ENCODE data around the gene SHISAL1. TPM values are rescaled to one million over a fixed set of nuclear protein-coding genes. Genes with fewer than 3 reads are reported as not detected.

Gene SHISAL1
- total RNA-seq, 4 donors from 2014 or later: 0.17 to 0.89 (median 0.22) TPM

DNA sequence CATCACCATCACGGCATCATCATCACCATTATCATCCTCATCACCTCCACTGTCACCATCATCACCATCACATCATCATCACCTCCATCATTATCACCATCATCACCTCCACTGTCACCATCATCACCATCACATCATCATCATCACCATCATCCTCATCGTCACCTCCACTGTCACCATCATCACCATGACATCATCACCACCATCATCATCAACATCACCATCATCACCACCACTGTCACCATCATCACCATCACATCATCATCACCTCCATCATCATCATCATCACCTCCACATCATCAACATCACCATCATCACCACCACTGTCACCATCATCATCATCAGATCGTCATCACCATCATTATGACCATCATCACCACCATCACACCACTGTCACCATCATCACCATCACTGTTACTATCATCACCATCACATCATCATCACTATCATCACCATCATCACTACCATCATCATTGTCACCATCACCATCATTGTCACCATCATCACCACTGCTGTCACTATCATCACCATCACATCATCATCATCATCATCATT is 99.2 kb downstream of the SHISAL1 start:
- Histone ChIP-seq H3K4me3 (no peak overlapping the region), H3K9me3 (peaks cover 5% of the 10 kb centered on the region), H3K27me3 (peaks cover 4% of the 10 kb centered on the region), H3K4me1 (peaks cover 5% of the 10 kb centered on the region), H3K36me3 (no peaks in the 10 kb centered on the region), H3K27ac (no peak overlapping the region)
- TF ChIP-seq, protein P1, sequence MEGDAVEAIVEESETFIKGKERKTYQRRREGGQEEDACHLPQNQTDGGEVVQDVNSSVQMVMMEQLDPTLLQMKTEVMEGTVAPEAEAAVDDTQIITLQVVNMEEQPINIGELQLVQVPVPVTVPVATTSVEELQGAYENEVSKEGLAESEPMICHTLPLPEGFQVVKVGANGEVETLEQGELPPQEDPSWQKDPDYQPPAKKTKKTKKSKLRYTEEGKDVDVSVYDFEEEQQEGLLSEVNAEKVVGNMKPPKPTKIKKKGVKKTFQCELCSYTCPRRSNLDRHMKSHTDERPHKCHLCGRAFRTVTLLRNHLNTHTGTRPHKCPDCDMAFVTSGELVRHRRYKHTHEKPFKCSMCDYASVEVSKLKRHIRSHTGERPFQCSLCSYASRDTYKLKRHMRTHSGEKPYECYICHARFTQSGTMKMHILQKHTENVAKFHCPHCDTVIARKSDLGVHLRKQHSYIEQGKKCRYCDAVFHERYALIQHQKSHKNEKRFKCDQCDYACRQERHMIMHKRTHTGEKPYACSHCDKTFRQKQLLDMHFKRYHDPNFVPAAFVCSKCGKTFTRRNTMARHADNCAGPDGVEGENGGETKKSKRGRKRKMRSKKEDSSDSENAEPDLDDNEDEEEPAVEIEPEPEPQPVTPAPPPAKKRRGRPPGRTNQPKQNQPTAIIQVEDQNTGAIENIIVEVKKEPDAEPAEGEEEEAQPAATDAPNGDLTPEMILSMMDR (IDR thresholded peaks at IDR 0.05): no peak
- TF ChIP-seq POLR2A (IDR thresholded peaks at IDR 0.05) (no peak), EP300 (IDR thresholded peaks at IDR 0.05) (no peak), POLR2AphosphoS5 (IDR thresholded peaks at IDR 0.05) (no peak)
- WGBS: 91% methylated on average over 3 of the region's 3 CpGs
- no peak for DNase-seq (ENCODE audit: low spot score in 2 of 2)

DNA sequence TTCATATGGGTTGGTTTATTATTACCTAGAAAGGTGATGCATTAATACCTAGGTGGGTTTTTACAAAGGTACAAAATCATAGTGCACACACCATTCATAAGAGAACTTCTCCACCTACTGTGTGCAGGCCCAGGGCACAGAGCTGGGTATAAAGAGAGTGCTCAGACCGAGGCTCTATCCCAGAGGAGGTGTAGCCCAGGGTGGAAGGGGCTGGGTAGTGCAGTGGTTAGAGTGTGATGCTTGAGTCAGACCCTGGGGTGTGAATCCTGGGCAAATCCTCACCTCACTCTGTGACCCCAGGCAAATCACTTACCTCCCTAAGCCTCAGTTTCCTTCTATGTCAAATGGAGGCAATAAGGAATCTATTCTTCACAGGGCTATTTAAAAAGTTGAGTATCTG is 99.8 kb downstream of the SHISAL1 start:
- no peak for DNase-seq (ENCODE audit: low spot score in 2 of 2)
- 100% methylated on average over 1 of the region's 1 CpG for WGBS
- H3K4me1 ChIP-seq: peaks cover 5% of the 10 kb centered on the region
- H3K4me3 ChIP-seq: no peak overlapping the region
- TF ChIP-seq, protein P1 (IDR thresholded peaks at IDR 0.05): no peak
- TF ChIP-seq EP300 (IDR thresholded peaks at IDR 0.05): no peak
- peaks cover 4% of the 10 kb centered on the region for H3K27me3 ChIP-seq
- H3K9me3 ChIP-seq: peaks cover 5% of the 10 kb centered on the region
- no peak overlapping the region for H3K27ac ChIP-seq
- no peaks in the 10 kb centered on the region for H3K36me3 ChIP-seq

DNA sequence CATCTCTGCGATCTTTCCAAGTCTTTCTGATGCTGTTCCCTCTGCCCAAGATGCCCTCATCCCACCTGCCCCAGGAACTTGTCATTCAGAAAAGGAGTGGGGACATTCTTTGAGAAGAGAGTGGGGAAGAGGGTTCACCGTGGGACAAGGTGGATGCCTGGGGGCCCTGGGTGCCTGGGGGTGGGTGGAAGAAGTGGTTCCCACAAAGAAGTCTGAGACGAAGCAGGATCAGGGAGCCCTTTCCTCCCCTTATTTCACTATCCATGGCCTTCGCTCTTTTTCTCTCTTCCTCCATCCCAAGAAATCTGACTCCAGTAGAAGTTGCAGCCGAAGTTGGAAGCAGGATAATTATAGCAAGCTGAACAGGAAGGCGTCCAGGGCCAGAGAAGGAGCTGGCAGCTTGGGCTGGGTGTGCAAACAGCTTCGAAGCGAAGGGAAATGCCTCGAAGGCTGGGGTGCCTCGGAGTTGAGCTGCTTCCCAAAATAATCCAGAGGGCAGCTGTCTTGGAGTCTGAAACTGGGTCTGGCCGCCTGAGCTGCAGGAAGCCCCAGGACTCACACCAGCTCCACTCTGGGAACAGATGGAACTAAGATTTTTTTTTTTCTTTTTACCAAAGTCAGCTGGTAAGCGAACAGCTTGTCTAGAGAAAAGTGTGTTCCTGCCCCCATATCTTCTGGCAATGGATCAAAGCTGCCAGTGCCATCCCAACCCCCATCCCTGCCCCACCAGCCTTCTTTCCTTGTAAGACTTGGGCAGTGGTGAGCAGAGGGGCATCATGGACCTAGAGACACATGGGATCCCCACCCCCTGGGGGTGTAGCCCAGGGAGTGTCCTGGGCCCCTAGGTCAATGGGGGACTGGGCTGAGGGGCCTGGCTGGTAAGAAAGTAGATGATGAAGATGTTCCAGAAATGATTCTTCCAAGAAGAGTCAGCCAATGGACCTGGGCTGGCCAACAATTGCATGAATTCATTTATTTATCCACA is 100.5 kb downstream of the SHISAL1 start:
- H3K27ac ChIP-seq: peak overlapping the region; percentile 45
- 18% methylated on average over 12 of the region's 12 CpGs for WGBS

DNA sequence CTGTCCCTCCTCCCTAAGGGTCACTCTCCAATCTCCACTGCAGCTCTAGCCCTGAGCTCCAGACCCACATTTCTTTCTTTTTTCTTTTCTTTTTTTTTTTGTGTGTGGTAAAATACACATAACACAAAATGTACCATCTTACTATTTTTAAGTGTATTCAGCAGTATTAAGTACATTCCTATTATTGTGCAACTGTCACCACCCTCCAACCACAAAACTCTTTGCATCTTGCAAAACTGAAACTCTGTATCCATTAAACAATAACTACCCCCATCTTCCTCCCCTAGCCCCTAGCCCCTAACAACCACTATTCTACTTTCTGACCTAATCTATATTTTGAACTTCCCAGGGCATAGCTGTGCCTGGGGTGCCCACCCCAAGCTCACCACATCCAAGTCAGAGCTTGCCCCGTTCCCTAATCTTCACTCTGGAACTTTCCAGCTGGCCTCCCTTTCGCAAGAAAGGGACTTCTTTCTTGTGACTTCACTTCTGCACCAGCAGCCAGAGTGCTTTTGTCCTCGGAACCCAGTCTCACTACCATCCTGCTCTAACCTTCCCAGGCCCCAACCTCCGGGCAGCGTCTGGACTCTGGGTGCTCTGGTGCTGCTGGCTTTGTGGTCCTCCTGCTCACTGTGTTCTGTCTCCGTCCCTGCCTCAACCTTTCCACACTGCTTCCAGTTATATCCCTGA is 101.3 kb downstream of the SHISAL1 start:
- no peak for DNase-seq (ENCODE audit: low spot score in 2 of 2)
- H3K9me3 ChIP-seq: peaks cover 5% of the 10 kb centered on the region
- peaks cover 5% of the 10 kb centered on the region for H3K4me1 ChIP-seq
- no peak overlapping the region for H3K4me3 ChIP-seq
- H3K27me3 ChIP-seq: no peaks in the 10 kb centered on the region
- H3K36me3 ChIP-seq: no peaks in the 10 kb centered on the region
- H3K27ac ChIP-seq: peak overlapping the region; percentile 45
- WGBS: 50% methylated on average over 6 of the region's 6 CpGs
- TF ChIP-seq, protein P1 (IDR thresholded peaks at IDR 0.05): no peak

More for the DNA sequence above, 100.5 kb downstream of the SHISAL1 start:
- Histone ChIP-seq H3K4me1 (peaks cover 5% of the 10 kb centered on the region), H3K4me3 (no peak overlapping the region), H3K9me3 (peaks cover 5% of the 10 kb centered on the region), H3K36me3 (no peaks in the 10 kb centered on the region), H3K27me3 (peaks cover 2% of the 10 kb centered on the region)
- no peak for DNase-seq (ENCODE audit: low spot score in 2 of 2)
- no peak for TF ChIP-seq EP300 (IDR thresholded peaks at IDR 0.05)
- no peak for TF ChIP-seq POLR2AphosphoS5 (IDR thresholded peaks at IDR 0.05)
- TF ChIP-seq, protein P1 (IDR thresholded peaks at IDR 0.05): no peak
- TF ChIP-seq POLR2A (IDR thresholded peaks at IDR 0.05): no peak

DNA sequence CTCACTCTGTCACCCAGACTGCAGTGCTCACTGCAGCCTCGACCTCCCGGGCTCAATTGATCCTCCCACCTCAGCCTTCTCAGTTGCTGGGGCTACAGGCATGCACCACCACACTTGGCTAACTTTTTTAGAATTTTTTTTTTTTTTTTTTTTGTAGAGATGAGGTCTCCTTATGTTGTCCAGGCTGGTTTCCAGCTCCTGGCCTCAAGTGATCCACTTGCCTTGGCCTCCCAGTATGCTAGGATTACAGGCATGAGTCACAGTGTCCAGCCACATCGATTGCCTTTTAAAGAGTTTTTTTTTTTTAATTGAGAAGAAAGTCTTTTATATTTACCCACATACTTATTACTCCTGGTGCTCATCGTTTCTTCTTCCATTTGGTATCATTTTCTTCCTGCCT is 102.0 kb downstream of the SHISAL1 start:
- H3K36me3 ChIP-seq: no peaks in the 10 kb centered on the region
- H3K4me1 ChIP-seq: peaks cover 5% of the 10 kb centered on the region
- H3K27ac ChIP-seq: no peak overlapping the region
- H3K27me3 ChIP-seq: no peaks in the 10 kb centered on the region
- H3K9me3 ChIP-seq: peaks cover 5% of the 10 kb centered on the region
- no peak overlapping the region for H3K4me3 ChIP-seq
- TF ChIP-seq, protein P1 (IDR thresholded peaks at IDR 0.05): no peak
- TF ChIP-seq POLR2AphosphoS5 (IDR thresholded peaks at IDR 0.05): no peak
- 79% methylated on average over 4 of the region's 4 CpGs for WGBS
- no peak for DNase-seq (ENCODE audit: low spot score in 2 of 2)
